Muscle layer of colon (tissue), 2 donors: ENCODE data around the gene GSKIP.
"Not testable (repeated sequence)": the region's sequence is repeated elsewhere in the genome, so short reads cannot be mapped to it uniquely, and the experiment has no call there.

Experiments
- H3K27ac ChIP-seq: one replicate; pipeline ENCODE4 v1.7.0; 2013; ENCODE audit warnings: low read depth, mild to moderate bottlenecking, low read length, moderate library complexity
- H3K27me3 ChIP-seq, 2 donors: one replicate each; pipeline ENCODE4 v1.7.0; 2013; ENCODE audit warnings: low read length in 2 of 2, mild to moderate bottlenecking in 2 of 2; ENCODE audit not compliant: insufficient read depth in 2 of 2, control insufficient read depth in 1 of 2
- H3K36me3 ChIP-seq: one replicate; pipeline ENCODE4 v1.7.0; 2013; ENCODE audit warnings: mild to moderate bottlenecking, low read length; ENCODE audit not compliant: insufficient read depth
- H3K4me1 ChIP-seq: one replicate; pipeline ENCODE4 v1.7.0; 2013; ENCODE audit warnings: mild to moderate bottlenecking, low read length; ENCODE audit not compliant: insufficient read depth
- H3K4me3 ChIP-seq, 2 donors: one replicate each; pipeline ENCODE4 v1.7.0; 2013; ENCODE audit warnings: low read length in 2 of 2, low read depth in 1 of 2, mild to moderate bottlenecking in 1 of 2, moderate library complexity in 1 of 2
- H3K9ac ChIP-seq: one replicate; pipeline ENCODE4 v1.7.0; 2013; ENCODE audit warnings: low read length
- H3K9me3 ChIP-seq: one replicate; pipeline ENCODE4 v1.7.0; 2013; ENCODE audit warnings: mild to moderate bottlenecking, low read length
- donor health status: abdominal sarcoma.
- donor health status: Adenocarcinoma of cecum.

GSKIP gene, protein sequence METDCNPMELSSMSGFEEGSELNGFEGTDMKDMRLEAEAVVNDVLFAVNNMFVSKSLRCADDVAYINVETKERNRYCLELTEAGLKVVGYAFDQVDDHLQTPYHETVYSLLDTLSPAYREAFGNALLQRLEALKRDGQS

DNA sequence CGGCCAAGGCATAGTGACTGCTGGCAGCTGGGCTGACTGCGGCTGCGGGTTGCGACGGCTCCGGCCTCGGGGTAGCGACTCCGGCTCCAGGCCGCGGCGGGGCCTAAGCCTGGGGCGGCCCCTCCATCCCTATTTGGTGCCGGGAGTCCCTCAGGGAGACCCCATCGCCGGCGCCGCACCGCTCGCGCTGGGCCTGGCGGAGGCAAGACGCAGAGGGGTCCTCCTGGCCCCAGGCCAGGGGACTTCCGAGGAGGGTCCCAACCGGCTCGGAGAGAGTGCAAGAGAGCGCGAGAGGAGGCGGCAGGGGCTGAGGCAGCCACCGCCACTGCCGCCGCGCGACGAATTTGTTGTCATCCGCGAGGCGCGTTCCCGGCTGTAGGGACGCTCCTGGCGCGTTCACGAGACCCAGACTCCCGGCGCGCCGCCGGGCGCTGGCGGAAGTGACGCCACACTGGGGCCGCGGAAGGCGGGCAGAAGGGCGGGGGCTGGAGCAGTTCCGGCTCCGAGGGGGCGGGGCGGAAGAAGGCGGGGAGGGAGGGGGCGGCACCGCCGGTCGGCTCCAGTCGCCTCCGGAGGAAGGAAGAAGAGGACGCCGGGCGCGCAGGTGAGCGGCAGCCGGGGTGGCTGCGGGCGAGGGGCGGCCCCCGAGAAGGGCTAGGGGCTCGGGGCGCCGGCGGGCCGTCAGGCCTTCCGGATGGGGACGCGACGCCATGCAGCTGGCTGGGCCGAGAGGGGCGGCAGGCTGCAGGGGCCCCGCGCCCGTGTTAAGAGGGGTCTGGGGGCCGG lies at the start of gene GSKIP, which contains the start of gene ATG2B:
Gene GSKIP, plus strand, starts transcription at position 562 of the 786 bp plus-strand sequence. CDS start 18,722 bp downstream, outside the sequence.
Gene ATG2B, minus strand, starts transcription at position 377 of the 786 bp plus-strand sequence. Its CDS starts 365 bp downstream, at position 12.
- H3K9me3 ChIP-seq = no peaks in the 10 kb centered on the region
- no peaks in the 10 kb centered on the region for H3K36me3 ChIP-seq
- H3K4me3 ChIP-seq = peak within 1 kb of the TSS; percentile 93 to 94
- H3K27me3 ChIP-seq = no peaks in the 10 kb centered on the region
- peak within 1 kb of the TSS; percentile 79 for H3K9ac ChIP-seq
- H3K27ac ChIP-seq = peak within 1 kb of the TSS; percentile 98
- H3K4me1 ChIP-seq = peaks cover 30% of the 10 kb centered on the region

DNA sequence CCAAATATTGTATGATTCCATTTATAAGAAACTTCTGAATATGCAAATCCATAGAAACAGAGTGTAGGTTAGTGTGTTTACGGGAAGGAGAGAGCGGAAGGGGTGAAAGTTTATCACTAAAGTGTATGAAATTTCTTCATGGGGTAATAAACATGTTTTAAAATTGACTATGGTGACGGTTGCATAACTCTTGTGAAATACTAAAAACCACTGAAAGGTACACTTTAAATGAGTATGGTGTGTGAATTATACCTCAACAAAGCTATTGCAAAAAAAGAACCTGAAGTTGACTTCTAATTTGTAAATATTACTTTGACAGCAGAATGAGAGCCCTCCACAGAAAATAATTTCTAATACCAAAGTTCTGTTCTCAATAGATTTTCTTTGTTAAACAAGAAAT lies 47.2 kb upstream of the GSKIP start:
- Histone ChIP-seq H3K27me3 (no peaks in the 10 kb centered on the region), H3K9ac (no peak overlapping the region), H3K9me3 (no peaks in the 10 kb centered on the region), H3K4me1 (no peaks in the 10 kb centered on the region), H3K4me3 (no peak overlapping the region), H3K36me3 (peaks cover 60% of the 10 kb centered on the region), H3K27ac (no peak overlapping the region)

DNA sequence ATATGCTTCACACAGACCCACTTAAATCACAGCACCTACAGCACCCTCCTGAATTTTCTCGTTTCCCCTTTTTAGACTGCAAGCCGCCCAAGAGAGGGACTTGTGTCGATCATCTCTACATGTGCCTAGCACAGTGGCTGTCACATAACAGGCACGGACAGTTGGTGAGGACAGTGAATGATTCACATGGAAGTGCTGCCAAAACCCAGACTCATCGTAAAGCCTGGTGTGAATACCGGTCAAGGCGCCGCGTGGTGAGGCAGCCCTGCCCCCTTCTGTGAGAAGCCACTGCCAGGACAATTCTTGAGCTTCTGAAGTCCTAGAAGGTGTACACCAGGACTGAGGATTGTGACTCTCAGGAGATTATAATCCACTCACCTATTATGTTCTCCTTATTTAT lies 44.5 kb upstream of the GSKIP start:
- peaks cover 57% of the 10 kb centered on the region for H3K36me3 ChIP-seq
- H3K9ac ChIP-seq = no peak overlapping the region
- no peaks in the 10 kb centered on the region for H3K9me3 ChIP-seq
- no peaks in the 10 kb centered on the region for H3K4me1 ChIP-seq
- H3K27me3 ChIP-seq = no peaks in the 10 kb centered on the region
- H3K4me3 ChIP-seq = no peak overlapping the region
- no peak overlapping the region for H3K27ac ChIP-seq

DNA sequence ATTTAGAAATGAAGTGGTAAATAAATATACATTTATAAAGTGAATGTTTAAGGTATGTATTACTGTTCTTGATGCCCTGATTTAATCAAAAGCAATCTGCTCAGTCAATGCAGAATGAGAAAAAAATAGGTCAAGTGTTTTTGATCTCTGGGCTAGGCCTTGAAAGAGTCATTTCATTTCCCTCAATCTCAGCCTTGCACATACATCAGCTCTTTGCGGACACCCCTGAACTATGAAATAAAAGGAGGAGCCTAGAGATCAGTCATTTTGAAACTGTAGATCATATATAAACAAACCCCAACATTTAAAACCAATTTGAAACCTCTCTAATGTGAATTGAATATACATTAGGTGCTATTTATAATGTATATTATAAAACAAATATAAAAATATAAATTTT lies 42.7 kb upstream of the GSKIP start:
- Histone ChIP-seq H3K27ac (no peak overlapping the region), H3K9ac (no peak overlapping the region), H3K9me3 (no peaks in the 10 kb centered on the region), H3K4me1 (no peaks in the 10 kb centered on the region), H3K27me3 (no peaks in the 10 kb centered on the region), H3K36me3 (peaks cover 60% of the 10 kb centered on the region), H3K4me3 (no peak overlapping the region)

DNA sequence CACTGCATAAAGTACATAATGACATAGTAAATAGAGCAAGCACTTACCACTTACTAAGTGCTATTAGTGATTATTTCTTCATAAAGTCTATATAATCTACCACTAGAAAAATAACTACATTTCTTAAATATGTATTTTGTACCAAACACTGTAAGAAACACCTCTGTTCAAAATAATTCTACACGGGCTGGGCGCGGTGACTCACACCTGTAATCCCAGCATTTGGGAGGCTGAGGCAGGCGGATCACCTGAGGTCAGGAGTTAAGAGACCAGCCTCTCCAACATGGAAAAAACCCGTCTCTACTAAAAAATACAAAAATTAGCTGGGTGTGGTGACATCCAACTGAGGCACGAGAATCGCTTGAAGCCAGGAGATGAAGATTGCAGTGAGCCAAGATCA lies 39.1 kb upstream of the GSKIP start:
- Histone ChIP-seq H3K27ac (no peak overlapping the region), H3K27me3 (no peaks in the 10 kb centered on the region), H3K4me3 (no peak overlapping the region), H3K4me1 (no peaks in the 10 kb centered on the region), H3K9ac (no peak overlapping the region), H3K36me3 (peaks cover 45% of the 10 kb centered on the region), H3K9me3 (no peaks in the 10 kb centered on the region)

DNA sequence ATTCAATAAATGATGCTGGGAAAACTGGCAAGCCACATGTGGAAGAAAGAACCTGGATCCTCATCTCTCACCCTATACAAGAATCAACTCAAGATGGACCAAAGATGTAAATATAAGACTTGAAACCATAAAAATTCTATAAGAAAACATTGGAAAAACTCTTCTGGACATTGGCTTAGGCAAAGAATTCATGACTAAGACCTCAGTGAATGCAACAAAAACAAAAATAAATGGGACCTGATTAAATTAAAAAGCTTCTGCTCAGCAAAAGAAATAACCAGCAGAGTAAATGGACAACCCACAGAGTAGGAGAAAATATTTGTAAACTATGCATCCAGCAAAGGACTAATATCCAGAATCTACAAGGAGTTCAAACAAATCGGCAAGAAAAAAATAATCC lies 24.8 kb upstream of the GSKIP start:
- Histone ChIP-seq H3K27ac (no peak overlapping the region), H3K4me3 (no peak overlapping the region), H3K36me3 (peaks cover 27% of the 10 kb centered on the region), H3K9ac (no peak overlapping the region), H3K4me1 (no peaks in the 10 kb centered on the region), H3K9me3 (no peaks in the 10 kb centered on the region), H3K27me3 (no peaks in the 10 kb centered on the region)

DNA sequence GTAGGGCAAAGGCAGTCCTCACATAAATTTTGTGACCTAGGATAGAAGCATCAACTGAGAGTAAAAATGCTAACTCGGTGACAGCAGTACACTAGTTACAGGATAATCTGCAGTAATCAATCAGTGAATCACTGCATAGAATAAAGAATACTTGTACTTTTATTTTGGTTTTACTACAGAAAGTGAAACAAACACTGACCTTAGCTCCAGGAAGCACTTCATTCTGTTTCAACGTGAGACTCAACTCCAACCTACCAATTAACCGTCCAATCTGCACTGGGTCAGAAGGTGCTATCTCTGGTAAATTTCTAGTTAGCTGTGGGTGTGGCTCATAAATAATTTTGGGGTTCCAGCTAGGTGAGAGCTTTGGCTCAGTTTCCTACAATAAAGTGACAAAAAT lies 22.0 kb upstream of the GSKIP start:
- no peaks in the 10 kb centered on the region for H3K4me1 ChIP-seq
- H3K27me3 ChIP-seq = no peaks in the 10 kb centered on the region
- H3K9ac ChIP-seq = no peak overlapping the region
- H3K27ac ChIP-seq = no peak overlapping the region
- no peaks in the 10 kb centered on the region for H3K9me3 ChIP-seq
- peaks cover 27% of the 10 kb centered on the region for H3K36me3 ChIP-seq
- H3K4me3 ChIP-seq = no peak overlapping the region

DNA sequence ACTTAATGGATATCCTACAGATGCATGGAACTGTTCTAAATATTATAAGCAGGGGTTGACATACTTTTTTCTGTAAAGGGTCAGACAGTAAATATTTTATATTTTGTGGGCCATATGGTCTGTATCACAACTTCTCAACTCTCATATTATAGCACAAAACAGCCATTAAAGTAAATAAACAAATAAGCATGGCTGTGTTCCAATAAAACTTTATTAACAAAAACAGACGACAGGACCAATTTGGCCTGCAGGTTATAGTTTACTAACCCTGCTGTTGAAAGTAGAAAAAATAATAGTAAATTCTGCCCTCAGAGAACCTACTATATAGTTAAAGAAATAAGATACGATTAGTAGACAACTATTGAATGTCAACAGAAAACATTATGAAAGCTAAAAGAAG lies 17.7 kb upstream of the GSKIP start:
- Histone ChIP-seq H3K4me1 (no peaks in the 10 kb centered on the region), H3K9ac (no peak overlapping the region)

DNA sequence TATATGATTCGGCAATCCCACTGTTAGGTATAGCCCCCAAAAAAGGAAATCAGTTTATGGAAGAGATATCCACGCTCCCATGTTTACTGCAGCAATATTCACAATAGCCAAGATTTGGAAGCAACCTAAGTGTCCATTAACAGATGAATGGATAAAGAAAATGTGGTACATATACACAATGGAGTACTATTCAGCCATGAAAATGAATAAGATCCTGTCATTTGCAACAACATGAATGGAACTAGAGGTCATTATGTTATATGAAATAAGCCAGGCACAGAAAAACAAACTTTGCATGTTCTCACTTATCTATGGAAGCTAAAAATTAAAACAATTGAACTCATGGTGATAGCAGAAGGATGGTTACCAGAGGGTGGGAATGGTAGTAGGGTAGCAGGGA lies 15.4 kb upstream of the GSKIP start:
- not testable (repeated sequence) for H3K4me1 ChIP-seq, H3K9me3 ChIP-seq, H3K9ac ChIP-seq, H3K4me3 ChIP-seq, H3K27ac ChIP-seq, H3K36me3 ChIP-seq, H3K27me3 ChIP-seq

More for the DNA sequence above, 17.7 kb upstream of the GSKIP start:
- no peaks in the 10 kb centered on the region for H3K9me3 ChIP-seq
- no peak overlapping the region for H3K27ac ChIP-seq
- no peaks in the 10 kb centered on the region for H3K27me3 ChIP-seq
- no peak overlapping the region for H3K4me3 ChIP-seq
- no peaks in the 10 kb centered on the region for H3K36me3 ChIP-seq

DNA sequence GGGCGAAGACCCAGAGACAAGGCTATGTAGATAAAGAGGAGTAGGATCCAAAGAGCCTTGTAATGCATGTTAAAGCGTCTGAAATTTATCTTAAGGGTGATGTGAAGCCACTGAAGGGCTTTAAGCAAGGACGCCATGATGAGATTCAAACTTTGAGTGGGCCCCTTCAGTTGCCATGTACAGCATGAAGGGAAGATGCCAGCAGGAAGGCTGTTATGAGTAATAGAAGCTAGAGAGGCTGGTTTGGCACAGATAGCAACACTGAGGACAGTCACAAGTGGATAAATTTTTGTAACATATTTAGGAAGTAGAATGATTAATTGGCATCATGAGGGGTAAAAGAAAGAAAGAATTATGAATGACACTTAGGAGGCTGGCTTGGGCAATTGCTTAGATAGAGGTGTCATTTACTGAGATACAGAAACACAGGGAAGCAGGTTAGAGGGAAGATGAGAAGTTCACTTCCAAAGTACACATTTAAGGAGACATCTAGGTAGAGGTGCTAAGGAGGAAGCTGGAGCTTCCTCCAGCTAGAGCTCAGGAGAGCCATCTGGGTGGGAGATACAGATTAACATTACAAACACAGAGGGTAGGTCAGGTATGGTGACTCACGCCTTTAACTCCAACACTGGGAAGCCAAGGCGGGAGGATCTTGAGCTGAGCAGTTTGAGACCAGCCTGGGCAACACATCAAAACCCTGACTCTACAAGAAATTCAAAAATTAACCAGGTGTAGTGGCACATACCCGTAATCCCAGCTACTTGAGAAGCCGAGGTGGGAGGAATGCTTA lies 13.8 kb upstream of the GSKIP start:
- no peaks in the 10 kb centered on the region for H3K36me3 ChIP-seq
- H3K9me3 ChIP-seq = no peaks in the 10 kb centered on the region
- no peaks in the 10 kb centered on the region for H3K4me1 ChIP-seq
- no peak overlapping the region for H3K9ac ChIP-seq
- H3K27me3 ChIP-seq = no peaks in the 10 kb centered on the region
- no peak overlapping the region for H3K4me3 ChIP-seq
- H3K27ac ChIP-seq = no peak overlapping the region

DNA sequence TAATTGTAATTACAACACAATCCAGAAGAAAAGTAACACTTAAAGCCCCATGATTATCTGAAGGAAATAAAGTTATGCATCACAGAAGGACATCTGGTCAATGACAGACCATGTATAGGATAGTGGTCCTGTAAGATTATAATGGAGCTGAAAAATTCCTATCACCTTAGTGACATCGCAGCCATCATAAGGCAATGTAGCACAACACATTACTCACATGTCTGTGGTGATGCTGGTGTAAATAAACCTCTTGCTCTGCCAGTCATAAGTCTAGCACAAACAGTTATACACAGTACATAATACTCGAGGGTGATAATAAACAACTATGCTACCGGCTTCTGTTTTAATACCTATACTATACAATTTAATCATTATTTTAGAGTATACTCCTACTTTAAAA lies 11.3 kb upstream of the GSKIP start:
- Histone ChIP-seq H3K27me3 (no peaks in the 10 kb centered on the region), H3K27ac (no peak overlapping the region), H3K36me3 (no peaks in the 10 kb centered on the region), H3K4me3 (no peak overlapping the region), H3K9me3 (no peaks in the 10 kb centered on the region), H3K4me1 (no peaks in the 10 kb centered on the region), H3K9ac (no peak overlapping the region)
